B cell (primary cell): ENCODE data around the gene CCDC180. TPM values are rescaled to one million over a fixed set of nuclear protein-coding genes. Genes with fewer than 3 reads are reported as not detected.

ENCODE experiments used
- ATAC-seq: fragments of 200-7000 bp; cut with Tn5 transposase; one replicate; pipeline ENCODE4 v1.10.0; 2021; ENCODE audit warnings: low read depth, mild to moderate bottlenecking, moderate number of reproducible peaks, moderate library complexity
- CTCF ChIA-PET: fragments of 350-600 bp; sonication (Branson Sonifier 250); formaldehyde crosslinking; loops from one replicate; lab custom pipeline; 2021; ENCODE audit warnings: antibody characterized with exemption, inconsistent platforms; lab: Charles Lee
- POLR2A ChIA-PET: fragments of 350-600 bp; sonication (Branson Sonifier 250); formaldehyde crosslinking; loops from one replicate; lab custom pipeline; 2021; ENCODE audit warnings: antibody characterized with exemption; lab: Charles Lee
- DNase-seq: peaks from one replicate; pipeline ENCODE4 v3.0.0; 2013
- H2AFZ ChIP-seq: 2 replicates; pipeline ENCODE4 v1.6.1; 2012; ENCODE audit warnings: mild to moderate bottlenecking, low read depth, low read length; ENCODE audit not compliant: insufficient read depth, poor library complexity, severe bottlenecking
- H3K27ac ChIP-seq, 2 donors: 1 replicate in 1 of 2; 2 replicates in 1 of 2; pipeline ENCODE4 v1.5.1; 2012 to 2013; ENCODE audit warnings: low read length in 2 of 2, mild to moderate bottlenecking in 2 of 2, moderate library complexity in 1 of 2
- H3K27me3 ChIP-seq, 4 experiments: fragments of 200-600 bp in 1 of 4; sonication (generic) in 1 of 4; replicated peaks in 1 of 4; 1 replicate in 2 of 4; 2 replicates in 2 of 4; pipeline versions ENCODE4 v1.6.1 to v1.7.0; 2013 to 2016; ENCODE audit warnings: low read length in 3 of 4, mild to moderate bottlenecking in 2 of 4, mixed read lengths in 1 of 4, moderate library complexity in 1 of 4; ENCODE audit not compliant: insufficient read depth in 4 of 4, control insufficient read depth in 3 of 4; ENCODE audit errors: control extremely low read depth in 1 of 4
- H3K36me3 ChIP-seq, 2 experiments: replicated peaks in 1 of 2; 1 replicate in 1 of 2; 2 replicates in 1 of 2; pipeline versions ENCODE4 v1.6.1 to v1.7.1; 2013; ENCODE audit warnings: low read length in 1 of 2; ENCODE audit not compliant: insufficient read depth in 2 of 2, control insufficient read depth in 1 of 2; ENCODE audit errors: control extremely low read depth in 1 of 2, extremely low read depth in 1 of 2
- H3K4me1 ChIP-seq, 2 donors: fragments of 200-600 bp in 1 of 2; sonication (generic) in 1 of 2; 1 replicate in 1 of 2; 2 replicates in 1 of 2; pipeline versions ENCODE4 v1.5.1 to v1.6.1; 2013 to 2017; ENCODE audit warnings: low read length in 2 of 2; ENCODE audit not compliant: control insufficient read depth in 2 of 2, insufficient read depth in 2 of 2
- H3K4me2 ChIP-seq: replicated peaks from 2 replicates; pipeline ENCODE3; 2012; ENCODE audit warnings: mild to moderate bottlenecking, low read depth, low read length; ENCODE audit not compliant: poor library complexity, severe bottlenecking
- H3K4me3 ChIP-seq, 5 experiments: fragments of 200-600 bp in 1 of 5; sonication (generic) in 1 of 5; 1 replicate in 3 of 5; 2 replicates in 2 of 5; pipeline versions ENCODE4 v1.5.1 to v1.7.0; 2011 to 2016; ENCODE audit warnings: low read length in 4 of 5, mild to moderate bottlenecking in 4 of 5, low read depth in 2 of 5, control low read depth in 1 of 5, moderate library complexity in 1 of 5; ENCODE audit not compliant: insufficient read depth in 1 of 5; ENCODE audit errors: control extremely low read depth in 1 of 5, extremely low read depth in 1 of 5
- H3K79me2 ChIP-seq: fragments of 200-600 bp; sonication (generic); one replicate; pipeline ENCODE4 v1.6.0; 2016; ENCODE audit warnings: low read length; ENCODE audit not compliant: control insufficient read depth, insufficient read depth
- H3K9ac ChIP-seq: fragments of 200-600 bp; sonication (generic); 2 replicates; pipeline ENCODE4 v1.6.1; 2017; ENCODE audit warnings: mild to moderate bottlenecking, low read length, moderate library complexity
- H3K9me3 ChIP-seq, 3 donors: one replicate each; pipeline versions ENCODE4 v1.6.1 to v1.7.1; 2013; ENCODE audit warnings: low read length in 2 of 3; ENCODE audit not compliant: control insufficient read depth in 2 of 3, insufficient read depth in 1 of 3; ENCODE audit errors: control extremely low read depth in 1 of 3
- H4K20me1 ChIP-seq: 2 replicates; pipeline ENCODE4 v1.6.0; 2012; ENCODE audit warnings: mild to moderate bottlenecking, low read length; ENCODE audit not compliant: insufficient read depth, control insufficient read depth, poor library complexity, severe bottlenecking
- H3K27ac Mint-ChIP-seq: one replicate; pipeline ENCODE4 v1.8.0; 2021; ENCODE audit warnings: mixed read lengths
- H3K27me3 Mint-ChIP-seq: one replicate; pipeline ENCODE4 v1.8.0; 2021; ENCODE audit warnings: mixed read lengths
- H3K4me1 Mint-ChIP-seq: one replicate; pipeline ENCODE4 v1.8.0; 2021; ENCODE audit warnings: mixed read lengths
- H3K4me3 Mint-ChIP-seq: one replicate; pipeline ENCODE4 v1.8.0; 2021; ENCODE audit warnings: mixed read lengths
- H3K9me3 Mint-ChIP-seq: one replicate; pipeline ENCODE4 v1.8.0; 2022; ENCODE audit warnings: mixed read lengths; ENCODE audit not compliant: insufficient read depth
- CTCF ChIP-seq: fragments of 200-600 bp; IDR thresholded peaks from one replicate; pipeline ENCODE4 v1.8.0; 2022; ENCODE audit warnings: antibody characterized with exemption, mild to moderate bottlenecking
- EZH2 ChIP-seq: IDR thresholded peaks from 2 replicates; pipeline ENCODE4 v1.6.1; 2012; ENCODE audit warnings: borderline replicate concordance, low read depth, mild to moderate bottlenecking, moderate library complexity, low read length; ENCODE audit not compliant: insufficient read depth, poor library complexity, severe bottlenecking
- WGBS: methylation state at CpG from one replicate; pipeline ENCODE4 v1.1.5; 2013; ENCODE audit warnings: missing lambda C conversion rate; ENCODE audit not compliant: insufficient coverage; 5-methylcytosine and 5-hydroxymethylcytosine counted together
- intact Hi-C: fragments of 100-400 bp; cut with micrococcal nuclease; formaldehyde crosslinking; loops from one replicate; pipeline ENCODE4 v1.10.0; 2022
- polyA plus RNA-seq: library from polyadenylated mRNA; depleted of rRNA; stranded (reverse); fragments of >200 nt; gene quantifications from 2 replicates; pipeline ENCODE4 v1.2.3, GENCODE V29; 2012
- total RNA-seq, 2 donors: library from RNA; stranded (reverse); fragments of 120-200 nt in 1 of 2; gene quantifications; 1 replicate in 1 of 2; 2 replicates in 1 of 2; pipeline versions ENCODE4 v1.2.3 to v1.2.4, GENCODE V29; 2013 to 2022

The CCDC180 gene
- total and polyA plus RNA-seq, 2 donors (not counting 1 experiment from before 2014, with no cell fraction given), result 4.4 to 7.1 TPM

GRCh38 chr9:97322105-97322504 is 14.6 kb downstream of the CCDC180 start:
- WGBS, result 100% methylated on average over 1 of the region's 1 CpG
- CTCF ChIA-PET, result no interaction called here

DNA sequence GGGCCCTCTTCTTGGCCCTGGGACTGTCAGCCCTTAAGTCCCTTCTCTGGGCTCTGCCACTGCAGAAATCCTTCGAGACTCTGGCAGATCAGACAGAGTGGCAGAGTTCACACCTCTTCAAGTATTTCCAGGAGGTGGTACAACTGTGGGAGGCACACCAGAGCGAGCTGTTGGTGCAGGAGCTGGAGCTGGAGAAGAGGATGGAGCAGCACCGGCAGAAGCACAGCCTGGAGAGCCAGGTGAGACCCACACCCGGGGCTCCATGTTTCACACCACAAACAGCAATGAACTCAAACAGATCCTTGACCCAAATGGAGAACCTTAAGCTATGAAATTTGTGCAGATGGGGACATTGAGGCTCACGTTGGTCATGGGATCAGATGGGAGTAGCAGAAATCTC is 17.5 kb downstream of the CCDC180 start:
- Histone ChIP-seq H3K27ac (no peak overlapping the region), H3K27me3 (no peaks in the 10 kb centered on the region), H3K9me3 (no peaks in the 10 kb centered on the region), H3K4me3 (no peak overlapping the region), H3K4me2 (no peak overlapping the region), H3K36me3 (peaks cover 0 to 20% of the 10 kb centered on the region in 2 experiments), H4K20me1 (no peaks in the 10 kb centered on the region), H3K4me1 (no peaks in the 10 kb centered on the region), H2AFZ (no peak overlapping the region), H3K79me2 (no peaks in the 10 kb centered on the region), H3K9ac (no peak overlapping the region)
- Mint-ChIP-seq H3K27me3 (no peaks in the 10 kb centered on the region), H3K4me1 (no peaks in the 10 kb centered on the region), H3K27ac (no peak overlapping the region), H3K9me3 (no peaks in the 10 kb centered on the region), H3K4me3 (no peak overlapping the region)
- ATAC-seq, result no peak
- TF ChIP-seq CTCF, result no peak
- no peak for TF ChIP-seq EZH2
- DNase-seq, result no peak
- ChIA-PET CTCF (no interaction called here), POLR2A (no interaction called here)
- intact Hi-C loops, result no loop called here
- 88% methylated on average over 3 of the region's 5 CpGs for WGBS

More at GRCh38 chr9:97322105-97322504, 14.6 kb downstream of the CCDC180 start:
- Mint-ChIP-seq H3K27me3 (no peaks in the 10 kb centered on the region), H3K4me1 (no peaks in the 10 kb centered on the region), H3K9me3 (no peaks in the 10 kb centered on the region), H3K27ac (no peak overlapping the region), H3K4me3 (no peak overlapping the region)
- no peak for DNase-seq
- no peaks in the 10 kb centered on the region for H3K79me2 ChIP-seq
- H3K9me3 ChIP-seq, result no peaks in the 10 kb centered on the region
- no peak overlapping the region for H3K4me2 ChIP-seq
- no peaks in the 10 kb centered on the region for H3K4me1 ChIP-seq
- no peak overlapping the region for H2AFZ ChIP-seq
- peaks cover 0 to 16% of the 10 kb centered on the region in 2 experiments for H3K36me3 ChIP-seq
- no peaks in the 10 kb centered on the region for H3K27me3 ChIP-seq
- intact Hi-C loops, result no loop called here
- no peak for ATAC-seq
- H3K27ac ChIP-seq, result no peak overlapping the region
- H3K9ac ChIP-seq, result no peak overlapping the region
- TF ChIP-seq CTCF, result no peak
- no peak for TF ChIP-seq EZH2
- H3K4me3 ChIP-seq, result no peak overlapping the region
- no peaks in the 10 kb centered on the region for H4K20me1 ChIP-seq
- POLR2A ChIA-PET, result no interaction called here
